ENCODE data around the gene PITPNM3.

GRCh38 chr17:6517062-6517461 is 39.3 kb downstream of the PITPNM3 start:
- no peak for TF ChIP-seq CTCF (conservative IDR thresholded peaks at IDR 0.05; ENCODE audit: low read depth, low read length)
- no peak for TF ChIP-seq EZH2 (IDR thresholded peaks at IDR 0.05; ENCODE audit: borderline replicate concordance, low read depth, low read length, poor library complexity, severe bottlenecking)

All from A673 (cell line).